ENCODE results near the gene TNFSF10. TPM values are rescaled to one million over a fixed set of nuclear protein-coding genes. Genes with fewer than 3 reads are reported as not detected.
A peak's percentile ranks its signal among the peaks of the same experiment; 100 is the strongest.

TNFSF10 gene
- total RNA-seq, 1 experiment from 2014 or later: 2.2 TPM

GRCh38 chr3:172467170-172467824, 55.9 kb downstream of the TNFSF10 start:
- in situ Hi-C loops (cut with HindIII; ENCODE audit: low pct_unique_long_range_greater_than_20kb, low sequenced_read_pairs): no loop called here
- Histone ChIP-seq H3K27me3 (ENCODE audit: control insufficient read depth, insufficient read depth, low read length) (peaks cover 7% of the 10 kb centered on the region; the same call in 1 of the 2 replicates), H3K36me3 (ENCODE audit: control insufficient read depth, insufficient read depth, low read length) (no peaks in the 10 kb centered on the region), H3K27ac (ENCODE audit: low read length) (no peak overlapping the region), H3K9me3 (ENCODE audit: control insufficient read depth, insufficient read depth, low read depth, low read length) (peaks cover 5% of the 10 kb centered on the region; the same call in 1 of the 2 replicates), H3K4me3 (ENCODE audit: low read depth in 2 of 2, low read length in 2 of 2) (no peak overlapping the region), H3K4me1 (ENCODE audit: control insufficient read depth, insufficient read depth, low read length) (peaks cover 9% of the 10 kb centered on the region)
- CTCF ChIA-PET: interaction anchor here (0.5 to 1.2 kb wide), 2 partner anchors 10 to 82 kb away, joined by 6 to 14 read pairs; no protein-coding TSS in a partner anchor
- intact Hi-C loops (cut with micrococcal nuclease; ENCODE audit: unreplicated experiment): no loop called here
- no peak for DNase-seq (ENCODE audit: low read depth, low spot score)
- POLR2A ChIA-PET: no interaction called here
- peak; percentile 69; the same call in 1 of the 2 replicates for ATAC-seq
- BruUV-seq (replicated peaks): no TSS peak
- no peak for TF ChIP-seq CTCF (IDR thresholded peaks at IDR 0.05)
- TF ChIP-seq REST (IDR thresholded peaks at IDR 0.05; ENCODE audit: insufficient read depth in 1 of 2, low read depth in 2 of 2, low read length in 1 of 2): no peak
- TF ChIP-seq SIN3A (IDR thresholded peaks at IDR 0.05; ENCODE audit: borderline replicate concordance, insufficient read depth, low read depth, low read length): no peak
- TF ChIP-seq POLR2AphosphoS5 (IDR thresholded peaks at IDR 0.05; ENCODE audit: low read depth, low read length): no peak
- no peak for TF ChIP-seq TCF7L2 (IDR thresholded peaks at IDR 0.05; ENCODE audit: low read depth, low read length)

- POLR2A ChIA-PET: interaction anchor here (0.6 kb wide), 1 partner anchor 423 kb away, joined by 6 read pairs; no protein-coding TSS in a partner anchor
- ATAC-seq (no peak), DNase-seq (ENCODE audit: low read depth, low spot score) (no peak)
- Histone ChIP-seq H3K36me3 (ENCODE audit: control insufficient read depth, insufficient read depth, low read length) (no peaks in the 10 kb centered on the region), H3K9me3 (ENCODE audit: control insufficient read depth, insufficient read depth, low read depth, low read length) (no peaks in the 10 kb centered on the region), H3K4me1 (ENCODE audit: control insufficient read depth, insufficient read depth, low read length) (peaks cover 9% of the 10 kb centered on the region), H3K27ac (ENCODE audit: low read length) (no peak overlapping the region), H3K27me3 (ENCODE audit: control insufficient read depth, insufficient read depth, low read length) (peaks cover 7% of the 10 kb centered on the region; the same call in 1 of the 2 replicates), H3K4me3 (ENCODE audit: low read depth in 2 of 2, low read length in 2 of 2) (no peak overlapping the region)
- in situ Hi-C loops (cut with HindIII; ENCODE audit: low pct_unique_long_range_greater_than_20kb, low sequenced_read_pairs): no loop called here
- intact Hi-C loops (cut with micrococcal nuclease; ENCODE audit: unreplicated experiment): no loop called here
- no peak for TF ChIP-seq SIN3A (IDR thresholded peaks at IDR 0.05; ENCODE audit: borderline replicate concordance, insufficient read depth, low read depth, low read length)
- TF ChIP-seq CTCF (IDR thresholded peaks at IDR 0.05): no peak
- no peak for TF ChIP-seq POLR2AphosphoS5 (IDR thresholded peaks at IDR 0.05; ENCODE audit: low read depth, low read length)
- TF ChIP-seq REST (IDR thresholded peaks at IDR 0.05; ENCODE audit: insufficient read depth in 1 of 2, low read depth in 2 of 2, low read length in 1 of 2): no peak
- TF ChIP-seq TCF7L2 (IDR thresholded peaks at IDR 0.05; ENCODE audit: low read depth, low read length): no peak
- no TSS peak for BruUV-seq (replicated peaks)
- CTCF ChIA-PET: interaction anchor here (0.5 kb wide), 1 partner anchor 81 kb away, joined by 6 read pairs; no protein-coding TSS in a partner anchor
Measured at GRCh38 chr3:172466553-172467130, 56.6 kb downstream of the TNFSF10 start.

All from Panc1 (cell line).